ENCODE results near the gene MT1F. TPM values are rescaled to one million over a fixed set of nuclear protein-coding genes. Genes with fewer than 3 reads are reported as not detected.
A peak's percentile ranks its signal among the peaks of the same experiment; 100 is the strongest.

The MT1F gene
- total and polyA plus RNA-seq, 2 experiments from 2014 or later = not detected

DNA sequence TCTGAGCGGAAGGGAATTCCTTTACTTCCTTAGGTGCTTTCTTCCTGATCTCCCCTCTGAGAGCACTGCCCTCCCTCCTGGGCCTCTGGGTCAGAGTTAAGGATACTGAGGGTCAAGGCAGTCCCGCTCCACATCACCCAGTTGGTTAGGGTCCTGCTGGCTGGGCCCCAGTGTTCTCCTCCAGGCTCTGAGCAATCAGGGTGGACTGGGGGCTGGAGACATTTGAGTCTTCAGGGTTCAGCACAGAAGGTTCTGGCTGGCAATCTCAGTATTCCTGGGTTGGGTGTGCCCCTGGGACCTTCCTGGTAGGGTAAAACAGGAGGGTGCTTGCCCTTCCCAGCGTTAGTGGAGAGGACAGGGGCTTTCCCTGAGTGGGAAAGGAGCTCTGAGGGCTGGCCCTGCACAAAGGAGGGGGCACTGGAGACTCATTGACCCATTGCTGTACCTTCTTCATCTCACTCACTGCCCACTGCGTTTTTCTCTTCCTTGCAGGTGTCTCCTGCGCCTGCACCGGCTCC, 24.9 kb upstream of the MT1F start:
- TF ChIP-seq, protein P1, sequence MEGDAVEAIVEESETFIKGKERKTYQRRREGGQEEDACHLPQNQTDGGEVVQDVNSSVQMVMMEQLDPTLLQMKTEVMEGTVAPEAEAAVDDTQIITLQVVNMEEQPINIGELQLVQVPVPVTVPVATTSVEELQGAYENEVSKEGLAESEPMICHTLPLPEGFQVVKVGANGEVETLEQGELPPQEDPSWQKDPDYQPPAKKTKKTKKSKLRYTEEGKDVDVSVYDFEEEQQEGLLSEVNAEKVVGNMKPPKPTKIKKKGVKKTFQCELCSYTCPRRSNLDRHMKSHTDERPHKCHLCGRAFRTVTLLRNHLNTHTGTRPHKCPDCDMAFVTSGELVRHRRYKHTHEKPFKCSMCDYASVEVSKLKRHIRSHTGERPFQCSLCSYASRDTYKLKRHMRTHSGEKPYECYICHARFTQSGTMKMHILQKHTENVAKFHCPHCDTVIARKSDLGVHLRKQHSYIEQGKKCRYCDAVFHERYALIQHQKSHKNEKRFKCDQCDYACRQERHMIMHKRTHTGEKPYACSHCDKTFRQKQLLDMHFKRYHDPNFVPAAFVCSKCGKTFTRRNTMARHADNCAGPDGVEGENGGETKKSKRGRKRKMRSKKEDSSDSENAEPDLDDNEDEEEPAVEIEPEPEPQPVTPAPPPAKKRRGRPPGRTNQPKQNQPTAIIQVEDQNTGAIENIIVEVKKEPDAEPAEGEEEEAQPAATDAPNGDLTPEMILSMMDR (IDR thresholded peaks at IDR 0.05; ENCODE audit: low read depth, low read length) = no peak
- H3K4me3 ChIP-seq = peak overlapping the region; percentile 20
- H3K27ac ChIP-seq = no peak overlapping the region
- no peaks in the 10 kb centered on the region for H3K9me3 ChIP-seq (ENCODE audit: low read depth)
- no peaks in the 10 kb centered on the region for H3K36me3 ChIP-seq
- peaks cover 100% of the 10 kb centered on the region for H3K27me3 ChIP-seq
- DNase-seq (ENCODE audit: low read depth in 1 of 2, low spot score in 1 of 2) = no peak
- no peaks in the 10 kb centered on the region for H3K4me1 ChIP-seq (ENCODE audit: low read depth)

DNA sequence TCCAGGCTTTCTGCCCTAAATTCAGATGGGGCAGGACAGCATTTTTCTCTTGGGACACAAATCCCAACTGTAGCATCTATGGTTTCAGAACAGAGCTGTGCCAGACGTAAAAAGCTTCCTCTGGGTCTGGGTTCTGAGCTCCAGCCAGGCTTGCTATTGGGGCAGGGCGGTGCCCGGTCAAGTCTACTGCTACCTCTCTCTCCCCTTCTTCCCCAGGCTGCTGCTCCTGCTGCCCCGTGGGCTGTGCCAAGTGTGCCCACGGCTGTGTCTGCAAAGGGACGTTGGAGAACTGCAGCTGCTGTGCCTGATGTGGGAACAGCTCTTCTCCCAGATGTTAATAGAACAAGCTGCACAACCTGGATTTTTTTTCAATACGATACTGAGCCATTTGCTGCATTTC, 24.2 kb upstream of the MT1F start:
- Histone ChIP-seq H3K4me1 (ENCODE audit: low read depth) (no peaks in the 10 kb centered on the region), H3K36me3 (no peaks in the 10 kb centered on the region), H3K9me3 (ENCODE audit: low read depth) (no peaks in the 10 kb centered on the region), H3K4me3 (no peak overlapping the region), H3K27ac (no peak overlapping the region), H3K27me3 (peaks cover 100% of the 10 kb centered on the region)
- TF ChIP-seq, protein P1 (IDR thresholded peaks at IDR 0.05; ENCODE audit: low read depth, low read length) = no peak
- DNase-seq (ENCODE audit: low read depth in 1 of 2, low spot score in 1 of 2) = no peak

DNA sequence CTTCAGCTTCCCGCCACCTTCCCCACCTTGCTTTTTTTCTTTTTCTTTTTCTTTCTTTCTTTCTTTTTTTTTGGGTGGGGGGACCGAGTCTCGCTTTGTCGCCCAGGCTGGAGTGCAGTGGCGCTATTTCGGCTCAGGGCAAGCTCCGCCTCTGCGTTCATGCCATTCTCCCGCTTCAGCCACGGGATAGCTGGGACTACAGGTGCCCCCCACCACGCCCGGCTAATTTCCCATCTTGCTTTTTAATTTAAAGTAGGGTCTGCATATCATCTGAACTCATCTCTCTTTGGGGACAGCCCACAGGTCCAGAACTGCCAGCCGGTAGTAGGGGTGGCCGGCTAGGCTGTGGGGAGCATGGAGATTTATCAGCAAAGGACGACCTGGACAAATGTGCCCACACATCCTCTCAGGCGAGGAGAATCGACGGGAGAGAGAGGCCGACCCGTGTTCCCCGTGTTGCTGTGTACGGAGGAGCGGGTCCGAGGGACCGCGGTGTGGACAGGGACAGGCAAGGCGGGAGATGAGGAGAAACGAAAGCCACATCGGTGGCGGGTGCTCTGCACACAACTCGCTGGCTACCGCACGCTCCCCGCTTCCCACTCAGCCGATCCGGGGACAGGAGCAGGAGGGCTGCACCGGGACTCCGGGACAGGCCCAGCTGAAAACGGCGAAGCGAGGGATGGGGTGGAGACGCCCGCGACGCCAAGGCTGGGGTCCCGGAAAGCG, 22.9 kb upstream of the MT1F start:
- Histone ChIP-seq H3K4me1 (ENCODE audit: low read depth) (no peaks in the 10 kb centered on the region), H3K4me3 (no peak overlapping the region), H3K27ac (no peak overlapping the region), H3K36me3 (no peaks in the 10 kb centered on the region), H3K9me3 (ENCODE audit: low read depth) (no peaks in the 10 kb centered on the region), H3K27me3 (peaks cover 100% of the 10 kb centered on the region)
- DNase-seq (ENCODE audit: low read depth in 1 of 2, low spot score in 1 of 2) = no peak
- TF ChIP-seq, protein P1 (IDR thresholded peaks at IDR 0.05; ENCODE audit: low read depth, low read length) = no peak

DNA sequence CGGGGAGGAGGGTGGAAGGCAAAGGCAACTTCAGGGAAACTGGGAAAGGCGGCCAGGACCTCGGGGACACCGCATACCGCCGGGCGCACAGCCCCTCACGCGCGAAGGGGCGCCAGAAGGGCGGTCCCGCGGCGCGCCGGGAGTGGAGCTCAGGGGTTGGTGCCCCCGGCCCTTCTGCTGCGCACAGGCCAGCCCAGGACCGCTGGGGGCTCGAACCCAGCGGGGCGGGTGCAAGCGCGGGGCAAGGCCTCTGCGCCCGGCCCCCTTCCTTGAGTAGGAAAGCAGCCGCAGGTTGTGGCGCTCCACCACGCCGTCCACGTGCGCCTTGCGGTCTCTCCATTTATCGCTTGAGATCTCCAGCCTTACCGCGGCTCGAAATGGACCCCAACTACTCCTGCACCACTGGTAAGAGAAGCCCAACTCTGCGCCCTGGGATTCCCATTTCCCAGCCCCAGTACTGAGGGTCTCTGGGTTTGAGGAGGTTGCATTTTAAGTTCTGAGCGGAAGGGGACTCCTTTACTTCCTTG, 22.3 kb upstream of the MT1F start:
- TF ChIP-seq, protein P1 (IDR thresholded peaks at IDR 0.05; ENCODE audit: low read depth, low read length) = no peak
- Histone ChIP-seq H3K27me3 (peaks cover 100% of the 10 kb centered on the region), H3K27ac (no peak overlapping the region), H3K4me3 (no peak overlapping the region), H3K36me3 (no peaks in the 10 kb centered on the region), H3K4me1 (ENCODE audit: low read depth) (no peaks in the 10 kb centered on the region), H3K9me3 (ENCODE audit: low read depth) (no peaks in the 10 kb centered on the region)
- DNase-seq (ENCODE audit: low read depth in 1 of 2, low spot score in 1 of 2) = no peak

DNA sequence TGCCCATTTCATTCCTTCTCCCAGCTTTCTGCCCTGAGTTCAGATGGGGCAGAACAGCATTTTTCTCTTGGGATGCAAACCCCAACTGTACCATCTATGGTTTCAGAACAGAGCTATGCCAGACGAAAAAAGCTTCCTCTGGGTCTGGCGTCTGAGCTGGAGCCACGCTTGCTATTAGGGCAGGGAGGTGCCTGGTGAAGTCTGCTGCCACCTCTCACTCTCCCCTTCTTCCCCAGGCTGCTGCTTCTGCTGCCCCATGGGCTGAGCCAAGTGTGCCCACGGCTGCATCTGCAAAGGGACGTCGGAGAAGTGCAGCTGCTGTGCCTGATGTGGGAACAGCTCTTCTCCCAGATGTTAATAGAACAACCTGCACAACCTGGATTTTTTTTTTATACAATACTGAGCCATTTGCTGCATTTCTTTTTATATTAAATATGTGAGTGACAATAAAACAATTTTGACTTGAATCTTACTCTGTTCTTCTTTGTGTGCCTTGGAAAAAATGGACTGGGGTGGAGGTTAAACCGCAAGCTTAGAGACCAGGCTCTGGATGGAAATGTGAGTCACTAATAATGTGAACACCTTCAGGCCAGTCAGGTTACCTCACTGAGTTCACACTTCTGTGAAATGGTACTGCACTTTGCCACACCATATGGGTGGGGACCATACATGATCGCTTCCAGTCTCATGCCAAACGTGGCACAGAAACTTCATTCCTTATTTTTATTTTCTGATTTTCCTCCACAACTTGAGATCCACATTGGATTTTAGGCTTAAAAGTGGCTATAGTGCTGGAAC, 20.9 kb upstream of the MT1F start:
- Histone ChIP-seq H3K27me3 (peaks cover 100% of the 10 kb centered on the region), H3K9me3 (ENCODE audit: low read depth) (no peaks in the 10 kb centered on the region), H3K36me3 (no peaks in the 10 kb centered on the region), H3K27ac (no peak overlapping the region), H3K4me1 (ENCODE audit: low read depth) (no peaks in the 10 kb centered on the region), H3K4me3 (no peak overlapping the region)
- DNase-seq (ENCODE audit: low read depth in 1 of 2, low spot score in 1 of 2) = no peak
- TF ChIP-seq, protein P1 (IDR thresholded peaks at IDR 0.05; ENCODE audit: low read depth, low read length) = no peak
